ENCODE measurements around the gene GOT2. TPM values are rescaled to one million over a fixed set of nuclear protein-coding genes. Genes with fewer than 3 reads are reported as not detected.
A peak's percentile ranks its signal among the peaks of the same experiment; 100 is the strongest.

The GOT2 gene
- total and polyA plus RNA-seq, 2 of the 8 experiments (the other 6 are each of a cell fraction or from before 2014, with no cell fraction given), result 62.9 to 223 TPM

- TF ChIP-seq CHD7 (IDR thresholded peaks at IDR 0.05; ENCODE audit: insufficient replicate concordance, low read length), result no peak
- 0 out of 2 replicates have a peak, but pooled peaks have one; percentile 6 for TF ChIP-seq CEBPB (IDR thresholded peaks at IDR 0.05; ENCODE audit: low read depth, low read length)
- peak; percentile 76 for TF ChIP-seq E2F6 (IDR thresholded peaks at IDR 0.05)
- peak; percentile 50; the same call in 1 of the 2 replicates for TF ChIP-seq CHD2 (IDR thresholded peaks at IDR 0.05; ENCODE audit: low read length)
- no peak for TF ChIP-seq JUN (IDR thresholded peaks at IDR 0.05; ENCODE audit: low read depth, low read length)
- TF ChIP-seq BCL11A (IDR thresholded peaks at IDR 0.05; ENCODE audit: low read depth in 2 of 2, low read length in 2 of 2), result no peak
- no peak for TF ChIP-seq SP1 (IDR thresholded peaks at IDR 0.05; ENCODE audit: low read depth, low read length)
- peak; percentile 89 for TF ChIP-seq ASH2L (IDR thresholded peaks at IDR 0.05; ENCODE audit: low read length)
Observed at GRCh38 chr16:58733671-58734458, at the start of gene GOT2 (continued).
